GM21723 (cell line): Measurements from ENCODE around the gene SH3GL1.

Source experiments
- ATAC-seq: cut with Tn5 transposase; IDR thresholded peaks from one replicate; pipeline ENCODE4 v1.9.1; 2021; ENCODE audit warnings: mild to moderate bottlenecking, moderate library complexity; ENCODE audit not compliant: unreplicated experiment

Gene SH3GL1

GRCh38 chr19:4400135-4400936 lies at the start of gene SH3GL1:
SH3GL1 (minus strand) TSS chr19:4400547; CDS start chr19:4400368, 179 bp downstream.
- ATAC-seq = peak; percentile 57

- no peak for ATAC-seq
Observed at GRCh38 chr19:4449639-4450028, 49.3 kb upstream of the SH3GL1 start.

- ATAC-seq = no peak
Observed at GRCh38 chr19:4449022-4449638, 48.8 kb upstream of the SH3GL1 start.

GRCh38 chr19:4448147-4448985 lies 48.0 kb upstream of the SH3GL1 start:
- no peak for ATAC-seq

- ATAC-seq = no peak
Observed at GRCh38 chr19:4447327-4448146, 47.2 kb upstream of the SH3GL1 start.

GRCh38 chr19:4446704-4447200 lies 46.4 kb upstream of the SH3GL1 start:
- ATAC-seq = no peak

GRCh38 chr19:4445963-4446703 lies 45.8 kb upstream of the SH3GL1 start:
- no peak for ATAC-seq

GRCh38 chr19:4444765-4445741 lies 44.7 kb upstream of the SH3GL1 start:
- ATAC-seq = no peak

GRCh38 chr19:4443966-4444764 lies 43.8 kb upstream of the SH3GL1 start:
- ATAC-seq = no peak

- no peak for ATAC-seq
Observed at GRCh38 chr19:4443188-4443587, 42.8 kb upstream of the SH3GL1 start.

- no peak for ATAC-seq
Observed at GRCh38 chr19:4442819-4443146, 42.4 kb upstream of the SH3GL1 start.

- ATAC-seq = no peak
Observed at GRCh38 chr19:4441994-4442818, 41.9 kb upstream of the SH3GL1 start.

GRCh38 chr19:4439243-4439642 lies 38.9 kb upstream of the SH3GL1 start:
- ATAC-seq = no peak

- ATAC-seq = no peak
Observed at GRCh38 chr19:4437103-4437502, 36.8 kb upstream of the SH3GL1 start.

GRCh38 chr19:4436231-4436630 lies 35.9 kb upstream of the SH3GL1 start:
- no peak for ATAC-seq

- no peak for ATAC-seq
Observed at GRCh38 chr19:4434391-4434790, 34.0 kb upstream of the SH3GL1 start.

GRCh38 chr19:4432918-4433506 lies 32.7 kb upstream of the SH3GL1 start:
- ATAC-seq = no peak
